ENCODE results near the gene UQCR10. TPM values are rescaled to one million over a fixed set of nuclear protein-coding genes. Genes with fewer than 3 reads are reported as not detected.

Gene UQCR10
- total and polyA plus RNA-seq, 2 of the 4 experiments (the other 2 are of a cell fraction), result 103 to 260 TPM

- H3K4me1 ChIP-seq (ENCODE audit: control insufficient read depth, insufficient read depth, low read length), result peaks cover 1% of the 10 kb centered on the region
- H3K27ac ChIP-seq (ENCODE audit: insufficient read depth, low read length), result no peak overlapping the region
- H4K5ac ChIP-seq (ENCODE audit: low read depth, low read length), result no peak overlapping the region
- H2AFZ ChIP-seq (replicated peaks; ENCODE audit: low read length, poor library complexity), result no peak overlapping the region
- no CpG with 5 or more reads among the region's 2 CpGs for WGBS, 2 experiments (ENCODE audit: extremely low coverage in 2 of 2, insufficient read length in 1 of 2)
- H4K91ac ChIP-seq (ENCODE audit: insufficient read depth, low read depth, low read length), result no peak overlapping the region
- H2BK120ac ChIP-seq (ENCODE audit: low read depth, low read length), result no peak overlapping the region
- peaks cover 44% of the 10 kb centered on the region for H3K36me3 ChIP-seq (ENCODE audit: control insufficient read depth, insufficient read depth, low read length)
- ChIA-PET CTCF (no interaction called here), POLR2A (ENCODE audit: unreplicated experiment) (no interaction called here)
- H3K18ac ChIP-seq (ENCODE audit: low read depth, low read length), result no peak overlapping the region
- dilution Hi-C loops (cut with HindIII; ENCODE audit: low sequenced_read_pairs, unreplicated experiment) (no loop called here), intact Hi-C loops (cut with micrococcal nuclease) (no loop called here), in situ Hi-C loops (cut with MboI; ENCODE audit: low sequenced_read_pairs) (no loop called here)
- H3K4me2 ChIP-seq (ENCODE audit: low read depth, low read length), result no peak overlapping the region
- H3K9me3 ChIP-seq (ENCODE audit: control insufficient read depth, insufficient read depth, low read length), result no peaks in the 10 kb centered on the region
- no peak for DNase-seq
- no peak overlapping the region for H2AK5ac ChIP-seq (ENCODE audit: low read depth, low read length)
- no peak for ATAC-seq (ENCODE audit: low read depth)
- H4K8ac ChIP-seq (ENCODE audit: low read depth in 2 of 2, low read length in 2 of 2), result no peak overlapping the region
- H2BK20ac ChIP-seq (ENCODE audit: low read depth, low read length), result no peak overlapping the region
- H3K23ac ChIP-seq (ENCODE audit: low read depth, low read length), result no peak overlapping the region
- H3K14ac ChIP-seq (replicated peaks; ENCODE audit: low read depth, low read length), result no peak overlapping the region
- no peak overlapping the region for H3K4me3 ChIP-seq (ENCODE audit: insufficient read depth, low read depth, low read length)
- TF ChIP-seq CEBPB (IDR thresholded peaks at IDR 0.05; ENCODE audit: low read depth, low read length) (no peak), ELK1 (IDR thresholded peaks at IDR 0.05; ENCODE audit: borderline replicate concordance, low read depth, low read length) (no peak), POLR2A (IDR thresholded peaks at IDR 0.05; ENCODE audit: low read depth, low read length) (no peak), MXI1 (IDR thresholded peaks at IDR 0.05; ENCODE audit: borderline replicate concordance, low read depth, low read length) (no peak), RCOR1 (IDR thresholded peaks at IDR 0.05; ENCODE audit: insufficient replicate concordance, low read length) (no peak), RFX5 (IDR thresholded peaks at IDR 0.05; ENCODE audit: low read depth, low read length) (no peak), CTCF (conservative IDR thresholded peaks at IDR 0.05; ENCODE audit: low read depth, low read length) (no peak), RAD21 (IDR thresholded peaks at IDR 0.05; ENCODE audit: low read length) (no peak), USF2 (IDR thresholded peaks at IDR 0.05; ENCODE audit: low read depth, low read length) (no peak), FOS (IDR thresholded peaks at IDR 0.05; ENCODE audit: low read depth, low read length) (no peak), BHLHE40 (IDR thresholded peaks at IDR 0.05; ENCODE audit: low read depth, low read length) (no peak), CHD1 (IDR thresholded peaks at IDR 0.05; ENCODE audit: low read depth, low read length) (no peak), MAFK (IDR thresholded peaks at IDR 0.05; ENCODE audit: low read depth, low read length) (no peak), NFE2L2 (IDR thresholded peaks at IDR 0.05; ENCODE audit: low read depth, low read length) (no peak), MAZ (IDR thresholded peaks at IDR 0.05; ENCODE audit: borderline replicate concordance, low read depth, low read length) (no peak), SMC3 (IDR thresholded peaks at IDR 0.05; ENCODE audit: low read depth, low read length) (no peak)
- no peak overlapping the region for H3K9ac ChIP-seq (ENCODE audit: low read depth, low read length)
- no TSS peak for BruUV-seq (replicated peaks)
- H3K27me3 ChIP-seq (ENCODE audit: control insufficient read depth, insufficient read depth, low read length), result no peaks in the 10 kb centered on the region
- peaks cover 11% of the 10 kb centered on the region; the same call in 1 of the 2 replicates for H4K20me1 ChIP-seq (ENCODE audit: insufficient read depth, low read length)
- H2AK9ac ChIP-seq (replicated peaks; ENCODE audit: low read depth, low read length, poor library complexity), result no peak overlapping the region
- H2BK5ac ChIP-seq (ENCODE audit: low read depth, low read length, poor library complexity, severe bottlenecking), result no peak overlapping the region
- H3K56ac ChIP-seq (ENCODE audit: extremely low read depth, insufficient read depth, low read length), result no peak overlapping the region
- no peaks in the 10 kb centered on the region for H3K79me1 ChIP-seq (ENCODE audit: low read depth in 1 of 2, low read length in 2 of 2)
- H3K4ac ChIP-seq (ENCODE audit: low read depth, low read length), result no peak overlapping the region
- H3K9me1 ChIP-seq (ENCODE audit: insufficient read depth, low read length), result peaks cover 6% of the 10 kb centered on the region; the same call in 1 of the 2 replicates
- H2BK15ac ChIP-seq (ENCODE audit: low read depth, low read length), result no peak overlapping the region
Measured at GRCh38 chr22:29816980-29817379, 49.8 kb downstream of the UQCR10 start.
